Sigmoid colon (tissue), 4 donors: Measurements from ENCODE around the gene BBS5.

Experiments
- EP300 ChIP-seq, 4 donors: sonication (generic); formaldehyde crosslinking; IDR thresholded peaks; one replicate each; pipeline ENCODE4 v1.6.1; 2017; ENCODE audit warnings: antibody characterized with exemption in 4 of 4
- POLR2A ChIP-seq, 2 donors: fragments of 450-650 bp; IDR thresholded peaks; one replicate each; pipeline ENCODE4 v1.6.1; 2016; ENCODE audit warnings: antibody characterized with exemption in 2 of 2, mild to moderate bottlenecking in 2 of 2, moderate library complexity in 2 of 2
- POLR2AphosphoS5 ChIP-seq, 4 donors: sonication (generic); formaldehyde crosslinking; IDR thresholded peaks; one replicate each; pipeline ENCODE4 v1.6.1; 2017; ENCODE audit warnings: antibody characterized with exemption in 4 of 4
- TF ChIP-seq, protein P1 (sequence below), 4 experiments: fragments of 450-650 bp in 3 of 4; fragments of 200-600 bp in 1 of 4; IDR thresholded peaks; one replicate each; pipeline ENCODE4 v1.5.1; 2016 to 2019; ENCODE audit warnings: antibody characterized with exemption in 4 of 4, mild to moderate bottlenecking in 3 of 4, moderate library complexity in 2 of 4

- TF ChIP-seq, protein P1, sequence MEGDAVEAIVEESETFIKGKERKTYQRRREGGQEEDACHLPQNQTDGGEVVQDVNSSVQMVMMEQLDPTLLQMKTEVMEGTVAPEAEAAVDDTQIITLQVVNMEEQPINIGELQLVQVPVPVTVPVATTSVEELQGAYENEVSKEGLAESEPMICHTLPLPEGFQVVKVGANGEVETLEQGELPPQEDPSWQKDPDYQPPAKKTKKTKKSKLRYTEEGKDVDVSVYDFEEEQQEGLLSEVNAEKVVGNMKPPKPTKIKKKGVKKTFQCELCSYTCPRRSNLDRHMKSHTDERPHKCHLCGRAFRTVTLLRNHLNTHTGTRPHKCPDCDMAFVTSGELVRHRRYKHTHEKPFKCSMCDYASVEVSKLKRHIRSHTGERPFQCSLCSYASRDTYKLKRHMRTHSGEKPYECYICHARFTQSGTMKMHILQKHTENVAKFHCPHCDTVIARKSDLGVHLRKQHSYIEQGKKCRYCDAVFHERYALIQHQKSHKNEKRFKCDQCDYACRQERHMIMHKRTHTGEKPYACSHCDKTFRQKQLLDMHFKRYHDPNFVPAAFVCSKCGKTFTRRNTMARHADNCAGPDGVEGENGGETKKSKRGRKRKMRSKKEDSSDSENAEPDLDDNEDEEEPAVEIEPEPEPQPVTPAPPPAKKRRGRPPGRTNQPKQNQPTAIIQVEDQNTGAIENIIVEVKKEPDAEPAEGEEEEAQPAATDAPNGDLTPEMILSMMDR (IDR thresholded peaks at IDR 0.05): no peak
- TF ChIP-seq POLR2AphosphoS5 (IDR thresholded peaks at IDR 0.05): no peak
- TF ChIP-seq EP300 (IDR thresholded peaks at IDR 0.05): no peak
- TF ChIP-seq POLR2A (IDR thresholded peaks at IDR 0.05): no peak
These were observed 40.7 kb upstream of the BBS5 start for GRCh38 chr2:169438466-169439072.
